ENCODE results near the gene MAP2.
A peak's percentile ranks its signal among the peaks of the same experiment; 100 is the strongest.

Gene MAP2

GRCh38 chr2:209423562-209424198 is at the start of gene MAP2:
MAP2 (plus strand) TSS chr2:209424047; CDS start chr2:209653171, 229,124 bp downstream.
- peak; percentile 33 for DNase-seq (ENCODE audit: low spot score)

GRCh38 chr2:209376686-209377085 is 47.2 kb upstream of the MAP2 start:
- DNase-seq (ENCODE audit: low spot score), result no peak

- DNase-seq (ENCODE audit: low spot score), result no peak
Observed at GRCh38 chr2:209380293-209380692, 43.6 kb upstream of the MAP2 start.

- no peak for DNase-seq (ENCODE audit: low spot score)
Observed at GRCh38 chr2:209381091-209381490, 42.8 kb upstream of the MAP2 start.

GRCh38 chr2:209382775-209383174 is 41.1 kb upstream of the MAP2 start:
- DNase-seq (ENCODE audit: low spot score), result no peak

- no peak for DNase-seq (ENCODE audit: low spot score)
Observed at GRCh38 chr2:209383212-209383611, 40.6 kb upstream of the MAP2 start.

- DNase-seq (ENCODE audit: low spot score), result no peak
Observed at GRCh38 chr2:209387389-209387788, 36.5 kb upstream of the MAP2 start.

- DNase-seq (ENCODE audit: low spot score), result no peak
Observed at GRCh38 chr2:209388446-209389037, 35.3 kb upstream of the MAP2 start.

GRCh38 chr2:209389171-209389618 is 34.7 kb upstream of the MAP2 start:
- no peak for DNase-seq (ENCODE audit: low spot score)

GRCh38 chr2:209390839-209391238 is 33.0 kb upstream of the MAP2 start:
- no peak for DNase-seq (ENCODE audit: low spot score)

- DNase-seq (ENCODE audit: low spot score), result no peak
Observed at GRCh38 chr2:209391776-209392401, 32.0 kb upstream of the MAP2 start.

- DNase-seq (ENCODE audit: low spot score), result no peak
Observed at GRCh38 chr2:209395229-209395628, 28.6 kb upstream of the MAP2 start.

GRCh38 chr2:209395652-209396051 is 28.2 kb upstream of the MAP2 start:
- no peak for DNase-seq (ENCODE audit: low spot score)

GRCh38 chr2:209398463-209398862 is 25.4 kb upstream of the MAP2 start:
- no peak for DNase-seq (ENCODE audit: low spot score)

GRCh38 chr2:209401788-209402187 is 22.1 kb upstream of the MAP2 start:
- no peak for DNase-seq (ENCODE audit: low spot score)

- no peak for DNase-seq (ENCODE audit: low spot score)
Observed at GRCh38 chr2:209411296-209411695, 12.6 kb upstream of the MAP2 start.

GRCh38 chr2:209411718-209412117 is 12.1 kb upstream of the MAP2 start:
- DNase-seq (ENCODE audit: low spot score), result no peak

- no peak for DNase-seq (ENCODE audit: low spot score)
Observed at GRCh38 chr2:209413311-209414014, 10.4 kb upstream of the MAP2 start.

- no peak for DNase-seq (ENCODE audit: low spot score)
Observed at GRCh38 chr2:209416913-209417312, 6.9 kb upstream of the MAP2 start.

- DNase-seq (ENCODE audit: low spot score), result no peak
Observed at GRCh38 chr2:209422191-209422754, 1.6 kb upstream of the MAP2 start.

GRCh38 chr2:209424199-209424701 is 403 bp downstream of the MAP2 start:
- DNase-seq (ENCODE audit: low spot score), result no peak

- DNase-seq (ENCODE audit: low spot score), result no peak
Observed at GRCh38 chr2:209424781-209425470, 1.1 kb downstream of the MAP2 start.
